Ramos (cell line): Measurements from ENCODE around the gene KLRC4.
"Not testable (repeated sequence)": the region's sequence is repeated elsewhere in the genome, so short reads cannot be mapped to it uniquely, and the experiment has no call there.

ENCODE experiments used
- in situ Hi-C: fragments of 300-500 bp; cut with MboI; formaldehyde crosslinking; loops from one replicate; pipeline ENCODE4 v1.14.3; 2022; ENCODE audit warnings: low sequenced_read_pairs; ENCODE audit not compliant: unreplicated experiment

The KLRC4 gene

DNA sequence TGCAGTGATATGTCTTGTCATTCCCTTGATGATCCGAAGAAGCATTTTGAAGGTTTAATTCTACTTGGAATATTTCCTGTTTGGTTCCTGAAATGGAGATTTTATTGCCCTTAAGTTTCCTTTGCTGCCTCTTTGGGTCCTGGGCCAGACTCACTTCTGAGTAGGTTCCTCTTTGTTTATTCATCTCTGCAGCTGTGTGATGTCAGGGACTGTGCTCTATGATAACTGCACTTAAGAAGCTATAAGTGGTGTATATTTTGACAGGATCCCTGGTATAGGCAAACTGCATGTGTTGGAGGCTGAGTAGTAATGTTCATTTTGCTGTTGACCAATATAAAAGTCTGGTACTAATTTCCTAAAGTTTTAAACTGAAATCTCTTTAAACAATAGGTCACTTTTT lies at the start of gene KLRC4:
Gene KLRC4, minus strand, starts transcription at position 366 of the 400 bp plus-strand sequence. Its CDS starts 182 bp downstream, at position 184.
- in situ Hi-C loops, result no loop called here

- in situ Hi-C loops, result no loop called here
These were observed 48.2 kb upstream of the KLRC4 start for GRCh38 chr12:10457760-10458159.

GRCh38 chr12:10456856-10457255 lies 47.3 kb upstream of the KLRC4 start:
- in situ Hi-C loops, result no loop called here

- in situ Hi-C loops, result no loop called here
These were observed 46.2 kb upstream of the KLRC4 start for GRCh38 chr12:10455766-10456165.

- in situ Hi-C loops, result no loop called here
These were observed 45.0 kb upstream of the KLRC4 start for GRCh38 chr12:10454531-10454930.

- in situ Hi-C loops, result no loop called here
These were observed 43.6 kb upstream of the KLRC4 start, which contains the start of gene KLRC1 for GRCh38 chr12:10453156-10453555. KLRC1 (minus strand) TSS chr12:10453377; CDS start chr12:10451156, 2,221 bp downstream.

DNA sequence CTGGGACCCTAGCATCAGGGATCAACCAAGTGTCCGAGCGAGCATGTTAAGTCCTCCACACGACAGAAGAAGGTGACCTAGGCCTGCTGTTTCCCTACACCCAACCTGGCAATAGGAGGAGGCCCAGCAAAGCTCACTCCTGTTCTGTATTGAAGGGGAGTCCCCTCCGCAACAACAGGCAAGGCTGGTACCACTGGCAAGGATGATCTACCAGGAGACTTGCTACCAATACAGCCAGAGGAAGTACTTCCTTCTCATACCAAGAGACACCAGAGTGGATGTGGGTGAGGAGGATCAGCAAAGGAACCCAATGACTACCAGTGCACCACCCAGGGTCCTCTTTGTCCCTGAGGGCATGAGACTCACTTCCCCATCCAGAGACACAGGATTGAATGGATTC lies 38.7 kb upstream of the KLRC4 start:
- in situ Hi-C loops, result no loop called here

GRCh38 chr12:10446052-10446451 lies 36.5 kb upstream of the KLRC4 start:
- in situ Hi-C loops, result not testable (repeated sequence)

DNA sequence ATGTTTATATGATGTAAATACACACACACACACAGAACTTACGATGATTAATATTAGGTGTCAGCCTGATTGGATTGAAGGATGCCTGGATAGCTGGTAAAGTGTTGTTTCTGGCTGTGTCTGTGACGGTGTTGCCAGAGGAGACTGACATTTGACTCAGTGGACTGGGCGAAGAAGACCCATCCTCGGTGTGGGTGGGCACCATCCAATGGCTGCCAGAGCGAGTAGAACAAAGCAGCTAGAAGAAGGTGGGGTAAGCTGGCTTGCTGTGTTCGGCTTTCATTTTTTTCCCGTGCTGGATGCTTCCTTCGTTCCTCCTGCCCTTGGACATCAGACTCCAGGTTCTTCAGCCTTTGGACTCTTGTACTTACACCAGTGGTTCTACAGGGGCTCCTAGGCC lies 31.6 kb upstream of the KLRC4 start:
- in situ Hi-C loops, result not testable (repeated sequence)

- in situ Hi-C loops, result not testable (repeated sequence)
These were observed 30.2 kb upstream of the KLRC4 start for GRCh38 chr12:10439608-10440274.

DNA sequence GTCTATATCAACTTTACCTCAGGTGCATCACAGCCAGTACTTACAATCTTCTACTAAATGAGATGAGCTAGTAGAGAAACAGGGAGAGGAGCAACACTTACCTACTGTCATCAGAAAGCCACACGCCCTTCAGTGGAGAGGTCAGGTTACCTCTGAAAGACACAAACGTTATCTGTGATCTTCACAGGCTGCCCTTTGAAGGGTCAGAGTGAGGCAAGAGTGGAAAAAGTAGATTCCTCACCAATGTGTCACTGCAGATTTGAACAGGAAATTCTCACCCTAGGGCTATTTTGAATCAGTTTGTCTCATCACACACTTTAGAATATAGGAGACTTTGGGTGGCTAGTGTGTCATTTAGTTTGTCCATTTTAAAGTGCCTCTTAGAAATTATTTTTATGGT lies 28.0 kb upstream of the KLRC4 start:
- in situ Hi-C loops, result not testable (repeated sequence)

GRCh38 chr12:10435816-10436215 lies 26.3 kb upstream of the KLRC4 start, which contains the start of gene KLRC2:
KLRC2 (minus strand) TSS chr12:10436010; CDS start chr12:10435986, 24 bp downstream.
- in situ Hi-C loops, result not testable (repeated sequence)

GRCh38 chr12:10430623-10431022 lies 21.1 kb upstream of the KLRC4 start:
- in situ Hi-C loops, result not testable (repeated sequence)

DNA sequence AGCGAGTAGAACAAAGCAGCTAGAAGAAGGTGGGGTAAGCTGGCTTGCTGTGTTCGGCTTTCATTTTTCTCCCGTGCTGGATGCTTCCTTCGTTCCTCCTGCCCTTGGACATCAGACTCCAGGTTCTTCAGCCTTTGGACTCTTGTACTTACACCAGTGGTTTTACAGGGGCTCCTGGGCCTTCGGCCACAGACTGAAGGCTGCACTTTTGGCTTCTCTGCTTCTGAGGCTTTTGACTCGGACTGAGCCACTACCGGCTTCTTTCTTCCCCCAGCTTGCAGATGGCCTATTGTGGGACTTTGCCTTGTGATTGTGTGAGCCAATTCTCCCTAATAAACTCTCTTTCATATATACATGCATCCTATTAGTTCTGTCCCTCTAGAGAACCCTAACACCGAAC lies 16.4 kb upstream of the KLRC4 start:
- in situ Hi-C loops, result not testable (repeated sequence)

DNA sequence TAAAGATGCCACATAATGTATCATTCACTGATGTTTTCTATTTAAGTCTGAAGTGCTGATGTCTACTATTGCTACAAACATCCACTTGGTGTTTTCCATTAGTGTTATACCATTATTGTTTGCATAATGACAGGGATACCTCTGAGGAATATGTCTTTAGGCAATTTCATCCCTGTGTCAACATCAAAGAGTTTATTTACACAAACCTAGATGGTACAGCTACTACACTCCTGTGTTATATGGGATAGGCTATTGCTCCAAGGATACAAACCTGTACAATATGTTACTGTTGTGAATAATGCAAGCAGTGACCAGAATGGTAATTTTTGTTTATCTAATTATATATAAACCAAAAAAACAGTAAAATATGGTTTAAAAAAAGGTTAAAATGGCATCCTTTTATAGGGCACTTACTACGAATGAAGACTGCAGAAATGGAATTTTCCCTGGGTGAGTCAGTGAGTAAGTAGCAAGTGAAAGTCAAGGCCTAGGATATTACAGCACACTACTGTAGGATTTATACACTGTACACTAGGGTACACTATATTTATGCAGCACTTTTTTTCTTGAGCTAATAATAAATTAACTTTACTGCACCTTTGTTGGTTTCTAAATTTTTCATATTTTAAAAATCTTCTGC lies 14.8 kb upstream of the KLRC4 start:
- in situ Hi-C loops, result not testable (repeated sequence)

DNA sequence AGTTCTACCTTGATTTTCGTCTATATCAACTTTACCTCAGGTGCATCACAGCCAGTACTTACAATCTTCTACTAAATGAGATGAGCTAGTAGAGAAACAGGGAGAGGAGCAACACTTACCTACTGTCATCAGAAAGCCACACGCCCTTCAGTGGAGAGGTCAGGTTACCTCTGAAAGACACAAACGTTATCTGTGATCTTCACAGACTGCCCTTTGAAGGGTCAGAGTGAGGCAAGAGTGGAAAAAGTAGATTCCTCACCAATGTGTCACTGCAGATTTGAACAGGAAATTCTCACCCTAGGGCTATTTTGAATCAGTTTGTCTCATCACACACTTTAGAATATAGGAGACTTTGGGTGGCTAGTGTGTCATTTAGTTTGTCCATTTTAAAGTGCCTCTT lies 12.6 kb upstream of the KLRC4 start:
- in situ Hi-C loops, result not testable (repeated sequence)

- in situ Hi-C loops, result not testable (repeated sequence)
These were observed 10.8 kb upstream of the KLRC4 start, which contains the start of gene KLRC3 for GRCh38 chr12:10420334-10420733. KLRC3 (minus strand) TSS chr12:10420595; CDS start chr12:10420550, 45 bp downstream.

GRCh38 chr12:10408842-10409241 lies 715 bp downstream of the KLRC4 start:
- in situ Hi-C loops, result no loop called here

- in situ Hi-C loops, result no loop called here
These were observed 2.8 kb downstream of the KLRC4 start for GRCh38 chr12:10406725-10407124.

DNA sequence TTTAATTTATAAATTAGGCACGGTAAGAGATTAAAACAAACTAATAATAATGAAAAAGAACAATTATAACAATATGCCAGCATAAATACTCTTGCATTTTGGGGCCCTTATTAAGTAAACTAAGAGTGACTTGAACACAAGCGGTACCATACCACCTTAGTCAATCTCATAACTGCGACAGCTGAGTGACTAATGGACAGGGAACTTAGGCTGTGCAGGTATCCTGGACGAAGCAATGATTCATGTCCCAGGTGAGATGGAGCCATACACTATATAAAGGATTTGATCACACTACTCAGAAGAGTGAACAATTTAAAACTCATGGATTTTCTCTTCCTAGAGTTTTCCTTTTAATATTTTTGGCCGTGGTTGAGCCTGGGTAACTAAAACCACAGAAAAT lies 4.3 kb downstream of the KLRC4 start:
- in situ Hi-C loops, result no loop called here

DNA sequence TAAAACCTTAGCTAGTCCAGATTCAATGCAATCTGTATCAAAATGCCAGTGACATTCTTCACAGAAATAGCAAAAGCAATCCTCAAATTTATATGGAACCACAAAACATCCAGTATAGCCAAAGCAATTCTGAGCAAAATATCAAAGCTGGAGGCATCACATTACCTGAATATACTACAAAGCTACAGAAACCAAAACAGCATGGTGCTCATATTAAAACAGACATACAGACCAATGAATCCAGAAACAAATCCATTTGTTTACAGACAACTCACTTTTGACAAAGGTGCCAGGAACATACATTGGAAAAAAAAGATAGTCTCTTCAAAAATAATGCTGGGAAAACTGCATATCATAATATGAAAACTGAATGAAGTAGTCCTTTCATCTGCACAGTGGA lies 4.8 kb downstream of the KLRC4 start:
- in situ Hi-C loops, result no loop called here

DNA sequence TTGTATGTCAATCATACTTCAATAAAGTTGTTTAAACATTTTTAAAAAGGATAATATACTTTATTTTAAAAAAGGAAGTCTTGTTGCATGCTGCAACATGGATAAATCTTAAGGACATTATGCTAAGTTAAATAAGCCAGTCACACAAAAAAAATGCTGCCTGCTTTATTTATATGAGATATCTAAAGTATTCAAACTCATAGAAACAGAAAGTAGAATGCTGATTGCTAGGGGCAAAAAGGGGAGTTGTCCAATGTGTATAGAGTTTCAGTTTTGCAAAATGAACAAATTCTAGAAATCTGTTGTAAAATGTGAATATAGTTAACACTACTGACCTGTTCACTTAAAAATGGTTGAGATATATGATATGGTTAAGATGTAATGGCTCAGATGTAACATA lies 8.7 kb downstream of the KLRC4 start:
- in situ Hi-C loops, result no loop called here
